HEK293 (cell line): ENCODE measurements around the gene KCNIP4.
"Not testable (repeated sequence)": the region's sequence is repeated elsewhere in the genome, so short reads cannot be mapped to it uniquely, and the experiment has no call there.

Experiments used
- CTCF ChIA-PET: fragments of 350-600 bp; formaldehyde crosslinking; extraction: SDS; loops from one replicate; lab custom pipeline; 2021; ENCODE audit warnings: antibody characterized with exemption; lab: Yijun Ruan, JAX
- POLR2A ChIA-PET: fragments of 300-600 bp; formaldehyde crosslinking; extraction: SDS; loops from one replicate; lab custom pipeline; 2020; ENCODE audit warnings: antibody characterized with exemption, inconsistent platforms; lab: Yijun Ruan, JAX
- H3K27ac ChIP-seq: fragments of 200-500 bp; sonication (Bioruptor generic); 2 replicates; pipeline ENCODE4 v1.5.1; 2014; ENCODE audit warnings: low read depth, low read length, control low read depth, inconsistent platforms; ENCODE audit errors: extremely low read depth
- H3K36me3 ChIP-seq, 2 experiments: fragments of 200-500 bp in 1 of 2; sonication (Bioruptor generic) in 1 of 2; 1 replicate in 1 of 2; 2 replicates in 1 of 2; pipeline ENCODE4 v1.5.1; 2014 to 2017; ENCODE audit warnings: inconsistent platforms in 2 of 2, low read length in 2 of 2; ENCODE audit not compliant: control insufficient read depth in 2 of 2, insufficient read depth in 1 of 2
- H3K4me1 ChIP-seq: fragments of 200-500 bp; sonication (Bioruptor generic); 2 replicates; pipeline ENCODE4 v1.5.1; 2014; ENCODE audit warnings: mild to moderate bottlenecking, low read length, inconsistent platforms; ENCODE audit not compliant: control insufficient read depth, insufficient read depth
- H3K4me3 ChIP-seq: 2 replicates; pipeline ENCODE4 v1.5.1; 2011; ENCODE audit warnings: low read depth, mild to moderate bottlenecking, control low read depth, low read length, moderate library complexity
- H3K9me3 ChIP-seq: fragments of 200-500 bp; sonication (Bioruptor generic); 2 replicates; pipeline ENCODE4 v1.5.1; 2014; ENCODE audit warnings: low read depth, low read length, inconsistent platforms; ENCODE audit not compliant: control insufficient read depth, insufficient read depth
- EGR2 ChIP-seq: fragments of 450-650 bp; formaldehyde crosslinking; IDR thresholded peaks from 2 replicates; pipeline ENCODE4 v1.5.1; 2016; ENCODE audit warnings: low read depth, missing biosample characterization, missing genetic modification characterization
- GLIS1 ChIP-seq: fragments of 450-650 bp; formaldehyde crosslinking; IDR thresholded peaks from 2 replicates; pipeline ENCODE4 v1.5.1; 2016; ENCODE audit warnings: missing biosample characterization, missing genetic modification characterization
- ZBTB20 ChIP-seq: fragments of 450-650 bp; formaldehyde crosslinking; IDR thresholded peaks from 2 replicates; pipeline ENCODE4 v1.5.1; 2016; ENCODE audit warnings: missing biosample characterization, missing genetic modification characterization
- ZNF133 ChIP-seq: fragments of 450-650 bp; formaldehyde crosslinking; IDR thresholded peaks from 2 replicates; pipeline ENCODE4 v1.5.1; 2016; ENCODE audit warnings: missing biosample characterization, missing genetic modification characterization
- ZNF184 ChIP-seq: fragments of 450-650 bp; IDR thresholded peaks from 2 replicates; pipeline ENCODE4 v1.5.1; 2018; ENCODE audit warnings: missing biosample characterization, mild to moderate bottlenecking, missing genetic modification characterization
- ZNF654 ChIP-seq: fragments of 450-650 bp; formaldehyde crosslinking; IDR thresholded peaks from 2 replicates; pipeline ENCODE4 v1.5.1; 2016; ENCODE audit warnings: low read depth, missing biosample characterization, missing genetic modification characterization
- ZNF707 ChIP-seq: fragments of 450-650 bp; formaldehyde crosslinking; IDR thresholded peaks from 2 replicates; pipeline ENCODE4 v1.5.1; 2016; ENCODE audit warnings: missing biosample characterization, missing genetic modification characterization
- TF ChIP-seq, protein P1 (sequence below): fragments of 450-650 bp; formaldehyde crosslinking; IDR thresholded peaks from 2 replicates; pipeline ENCODE4 v1.5.1; 2016; ENCODE audit warnings: missing biosample characterization, missing genetic modification characterization
- TF ChIP-seq, protein P2 (sequence below): fragments of 450-650 bp; formaldehyde crosslinking; IDR thresholded peaks from 2 replicates; pipeline ENCODE4 v1.5.1; 2016; ENCODE audit warnings: missing biosample characterization, missing genetic modification characterization, borderline replicate concordance
- TF ChIP-seq, protein P3 (sequence below): fragments of 450-650 bp; formaldehyde crosslinking; IDR thresholded peaks from 2 replicates; pipeline ENCODE4 v1.5.1; 2016; ENCODE audit warnings: missing biosample characterization, missing genetic modification characterization

KCNIP4 gene

DNA sequence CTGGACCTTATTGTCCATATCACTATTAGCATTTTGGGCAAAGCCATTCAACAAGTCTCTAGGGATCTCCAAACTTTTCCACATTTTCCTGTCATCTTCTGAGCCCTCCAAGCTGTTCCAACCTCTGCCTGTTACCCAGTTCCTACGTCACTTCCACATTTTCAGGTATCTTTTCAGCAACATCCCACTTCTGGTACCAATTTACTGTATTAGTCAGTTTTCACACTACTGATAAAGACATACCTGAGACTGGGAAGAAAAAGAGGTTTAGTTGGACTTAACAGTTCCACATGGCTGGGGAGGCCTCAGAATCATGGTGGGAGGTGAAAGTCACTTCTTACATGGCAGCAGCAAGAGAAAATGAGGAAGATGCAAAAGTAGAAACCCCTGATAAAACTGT, 1165.4 kb downstream of the KCNIP4 start:
- H3K4me3 ChIP-seq, H3K4me1 ChIP-seq, H3K9me3 ChIP-seq, POLR2A ChIA-PET, H3K36me3 ChIP-seq, H3K27ac ChIP-seq: not testable (repeated sequence)
- CTCF ChIA-PET = interaction anchor here (0.7 kb wide), 1 partner anchor 508 kb away, joined by 3 read pairs; no protein-coding TSS in a partner anchor
- peak; percentile 69 for TF ChIP-seq ZNF707

DNA sequence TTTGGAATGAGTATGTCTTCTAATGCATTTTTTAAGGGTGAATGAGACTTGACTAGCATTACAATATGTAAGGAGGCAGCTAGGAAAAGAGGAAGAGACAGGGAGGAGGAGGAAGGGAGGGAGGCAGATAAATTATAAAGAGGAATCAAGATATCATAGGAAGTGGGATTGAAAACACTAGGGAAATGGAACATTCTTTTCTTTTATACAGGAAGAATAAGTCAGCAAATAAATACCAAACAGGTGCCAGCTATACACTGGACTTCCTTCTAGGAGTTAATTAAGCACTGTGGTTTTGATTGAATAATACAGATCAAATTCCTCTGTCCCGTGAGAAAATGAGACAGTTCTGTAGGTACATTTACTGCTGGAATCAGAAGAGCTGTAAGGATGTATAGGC, 1169.7 kb downstream of the KCNIP4 start:
- H3K36me3 ChIP-seq = no peaks in the 10 kb centered on the region
- no peaks in the 10 kb centered on the region for H3K4me1 ChIP-seq
- ChIA-PET POLR2A (no interaction called here), CTCF (interaction anchor here (0.6 to 0.9 kb wide), 2 partner anchors 691 to 1646 kb away, joined by 3 read pairs; no protein-coding TSS in a partner anchor)
- no peak overlapping the region for H3K4me3 ChIP-seq
- H3K27ac ChIP-seq = no peak overlapping the region
- TF ChIP-seq, protein P1, sequence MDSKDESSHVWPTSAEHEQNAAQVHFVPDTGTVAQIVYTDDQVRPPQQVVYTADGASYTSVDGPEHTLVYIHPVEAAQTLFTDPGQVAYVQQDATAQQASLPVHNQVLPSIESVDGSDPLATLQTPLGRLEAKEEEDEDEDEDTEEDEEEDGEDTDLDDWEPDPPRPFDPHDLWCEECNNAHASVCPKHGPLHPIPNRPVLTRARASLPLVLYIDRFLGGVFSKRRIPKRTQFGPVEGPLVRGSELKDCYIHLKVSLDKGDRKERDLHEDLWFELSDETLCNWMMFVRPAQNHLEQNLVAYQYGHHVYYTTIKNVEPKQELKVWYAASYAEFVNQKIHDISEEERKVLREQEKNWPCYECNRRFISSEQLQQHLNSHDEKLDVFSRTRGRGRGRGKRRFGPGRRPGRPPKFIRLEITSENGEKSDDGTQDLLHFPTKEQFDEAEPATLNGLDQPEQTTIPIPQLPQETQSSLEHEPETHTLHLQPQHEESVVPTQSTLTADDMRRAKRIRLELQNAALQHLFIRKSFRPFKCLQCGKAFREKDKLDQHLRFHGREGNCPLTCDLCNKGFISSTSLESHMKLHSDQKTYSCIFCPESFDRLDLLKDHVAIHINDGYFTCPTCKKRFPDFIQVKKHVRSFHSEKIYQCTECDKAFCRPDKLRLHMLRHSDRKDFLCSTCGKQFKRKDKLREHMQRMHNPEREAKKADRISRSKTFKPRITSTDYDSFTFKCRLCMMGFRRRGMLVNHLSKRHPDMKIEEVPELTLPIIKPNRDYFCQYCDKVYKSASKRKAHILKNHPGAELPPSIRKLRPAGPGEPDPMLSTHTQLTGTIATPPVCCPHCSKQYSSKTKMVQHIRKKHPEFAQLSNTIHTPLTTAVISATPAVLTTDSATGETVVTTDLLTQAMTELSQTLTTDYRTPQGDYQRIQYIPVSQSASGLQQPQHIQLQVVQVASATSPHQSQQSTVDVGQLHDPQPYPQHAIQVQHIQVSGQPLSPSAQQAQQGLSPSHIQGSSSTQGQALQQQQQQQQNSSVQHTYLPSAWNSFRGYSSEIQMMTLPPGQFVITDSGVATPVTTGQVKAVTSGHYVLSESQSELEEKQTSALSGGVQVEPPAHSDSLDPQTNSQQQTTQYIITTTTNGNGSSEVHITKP (tag by site-specific recombination) = no peak
- TF ChIP-seq EGR2 (no peak), ZNF184 (tag by site-specific recombination) (no peak), ZBTB20 (tag by site-specific recombination) (no peak), GLIS1 (tag by site-specific recombination) (no peak)
- TF ChIP-seq, protein P2, sequence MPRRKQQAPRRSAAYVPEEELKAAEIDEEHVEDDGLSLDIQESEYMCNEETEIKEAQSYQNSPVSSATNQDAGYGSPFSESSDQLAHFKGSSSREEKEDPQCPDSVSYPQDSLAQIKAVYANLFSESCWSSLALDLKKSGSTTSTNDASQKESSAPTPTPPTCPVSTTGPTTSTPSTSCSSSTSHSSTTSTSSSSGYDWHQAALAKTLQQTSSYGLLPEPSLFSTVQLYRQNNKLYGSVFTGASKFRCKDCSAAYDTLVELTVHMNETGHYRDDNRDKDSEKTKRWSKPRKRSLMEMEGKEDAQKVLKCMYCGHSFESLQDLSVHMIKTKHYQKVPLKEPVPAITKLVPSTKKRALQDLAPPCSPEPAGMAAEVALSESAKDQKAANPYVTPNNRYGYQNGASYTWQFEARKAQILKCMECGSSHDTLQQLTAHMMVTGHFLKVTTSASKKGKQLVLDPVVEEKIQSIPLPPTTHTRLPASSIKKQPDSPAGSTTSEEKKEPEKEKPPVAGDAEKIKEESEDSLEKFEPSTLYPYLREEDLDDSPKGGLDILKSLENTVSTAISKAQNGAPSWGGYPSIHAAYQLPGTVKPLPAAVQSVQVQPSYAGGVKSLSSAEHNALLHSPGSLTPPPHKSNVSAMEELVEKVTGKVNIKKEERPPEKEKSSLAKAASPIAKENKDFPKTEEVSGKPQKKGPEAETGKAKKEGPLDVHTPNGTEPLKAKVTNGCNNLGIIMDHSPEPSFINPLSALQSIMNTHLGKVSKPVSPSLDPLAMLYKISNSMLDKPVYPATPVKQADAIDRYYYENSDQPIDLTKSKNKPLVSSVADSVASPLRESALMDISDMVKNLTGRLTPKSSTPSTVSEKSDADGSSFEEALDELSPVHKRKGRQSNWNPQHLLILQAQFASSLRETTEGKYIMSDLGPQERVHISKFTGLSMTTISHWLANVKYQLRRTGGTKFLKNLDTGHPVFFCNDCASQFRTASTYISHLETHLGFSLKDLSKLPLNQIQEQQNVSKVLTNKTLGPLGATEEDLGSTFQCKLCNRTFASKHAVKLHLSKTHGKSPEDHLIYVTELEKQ = no peak
- H3K9me3 ChIP-seq = no peaks in the 10 kb centered on the region

DNA sequence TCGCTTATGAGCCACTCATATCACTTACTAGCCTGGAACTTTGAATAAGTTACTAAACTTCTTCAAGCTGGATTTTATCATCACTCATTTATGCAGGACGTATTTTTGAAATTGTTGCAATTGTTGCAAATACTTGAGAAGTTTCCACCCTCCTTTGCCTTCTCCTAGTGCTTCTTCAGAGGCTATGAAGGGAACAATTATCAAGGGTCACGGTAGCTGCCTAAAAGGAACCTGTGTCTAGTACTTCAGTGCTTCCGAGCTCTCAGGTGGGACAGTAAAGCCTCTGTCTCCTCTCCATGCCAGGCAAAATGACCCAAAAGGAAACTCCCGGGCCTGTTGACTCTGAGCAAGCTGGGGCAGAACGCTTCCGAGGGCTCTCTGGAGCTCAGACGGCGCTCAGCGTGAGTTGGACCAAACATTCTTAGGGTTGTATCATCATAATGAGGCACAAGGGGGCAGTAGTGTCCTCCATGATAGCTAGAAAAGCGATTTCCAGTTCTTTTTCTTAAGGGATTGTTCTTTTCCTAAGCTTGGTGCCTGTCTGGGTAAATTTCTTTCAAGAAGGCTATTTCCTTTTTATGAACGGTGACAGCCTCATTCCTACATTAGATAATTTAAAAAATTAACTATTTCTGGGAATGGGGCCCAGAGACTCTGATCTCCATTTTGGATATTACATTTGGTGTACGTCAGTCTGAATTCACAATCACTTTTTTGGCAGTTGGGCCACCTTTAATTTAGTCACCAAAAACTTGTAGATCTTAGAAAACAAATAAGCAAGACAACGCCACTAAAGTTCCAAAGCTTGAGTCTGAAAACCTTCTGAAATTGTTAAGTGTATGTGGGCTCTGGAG, 1175.2 kb downstream of the KCNIP4 start:
- H3K4me1 ChIP-seq = no peaks in the 10 kb centered on the region
- no peak overlapping the region for H3K27ac ChIP-seq
- no peaks in the 10 kb centered on the region for H3K9me3 ChIP-seq
- ChIA-PET CTCF (interaction anchor here (0.6 to 2.7 kb wide), 29 partner anchors 9 to 994 kb away, joined by 3 to 21 read pairs (median 4); no protein-coding TSS in a partner anchor), POLR2A (no interaction called here)
- peak; percentile 87 for TF ChIP-seq ZNF133 (tag by site-specific recombination)
- peak; percentile 48 for TF ChIP-seq ZNF654 (tag by site-specific recombination)
- TF ChIP-seq, protein P1 (tag by site-specific recombination) = no peak
- TF ChIP-seq, protein P3, sequence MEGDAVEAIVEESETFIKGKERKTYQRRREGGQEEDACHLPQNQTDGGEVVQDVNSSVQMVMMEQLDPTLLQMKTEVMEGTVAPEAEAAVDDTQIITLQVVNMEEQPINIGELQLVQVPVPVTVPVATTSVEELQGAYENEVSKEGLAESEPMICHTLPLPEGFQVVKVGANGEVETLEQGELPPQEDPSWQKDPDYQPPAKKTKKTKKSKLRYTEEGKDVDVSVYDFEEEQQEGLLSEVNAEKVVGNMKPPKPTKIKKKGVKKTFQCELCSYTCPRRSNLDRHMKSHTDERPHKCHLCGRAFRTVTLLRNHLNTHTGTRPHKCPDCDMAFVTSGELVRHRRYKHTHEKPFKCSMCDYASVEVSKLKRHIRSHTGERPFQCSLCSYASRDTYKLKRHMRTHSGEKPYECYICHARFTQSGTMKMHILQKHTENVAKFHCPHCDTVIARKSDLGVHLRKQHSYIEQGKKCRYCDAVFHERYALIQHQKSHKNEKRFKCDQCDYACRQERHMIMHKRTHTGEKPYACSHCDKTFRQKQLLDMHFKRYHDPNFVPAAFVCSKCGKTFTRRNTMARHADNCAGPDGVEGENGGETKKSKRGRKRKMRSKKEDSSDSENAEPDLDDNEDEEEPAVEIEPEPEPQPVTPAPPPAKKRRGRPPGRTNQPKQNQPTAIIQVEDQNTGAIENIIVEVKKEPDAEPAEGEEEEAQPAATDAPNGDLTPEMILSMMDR (tag by site-specific recombination) = 0 out of 2 replicates have a peak, but pooled peaks have one; percentile 44
- no peak overlapping the region for H3K4me3 ChIP-seq
- H3K36me3 ChIP-seq = no peaks in the 10 kb centered on the region
